Measurements from ENCODE around the gene VCL.

DNA sequence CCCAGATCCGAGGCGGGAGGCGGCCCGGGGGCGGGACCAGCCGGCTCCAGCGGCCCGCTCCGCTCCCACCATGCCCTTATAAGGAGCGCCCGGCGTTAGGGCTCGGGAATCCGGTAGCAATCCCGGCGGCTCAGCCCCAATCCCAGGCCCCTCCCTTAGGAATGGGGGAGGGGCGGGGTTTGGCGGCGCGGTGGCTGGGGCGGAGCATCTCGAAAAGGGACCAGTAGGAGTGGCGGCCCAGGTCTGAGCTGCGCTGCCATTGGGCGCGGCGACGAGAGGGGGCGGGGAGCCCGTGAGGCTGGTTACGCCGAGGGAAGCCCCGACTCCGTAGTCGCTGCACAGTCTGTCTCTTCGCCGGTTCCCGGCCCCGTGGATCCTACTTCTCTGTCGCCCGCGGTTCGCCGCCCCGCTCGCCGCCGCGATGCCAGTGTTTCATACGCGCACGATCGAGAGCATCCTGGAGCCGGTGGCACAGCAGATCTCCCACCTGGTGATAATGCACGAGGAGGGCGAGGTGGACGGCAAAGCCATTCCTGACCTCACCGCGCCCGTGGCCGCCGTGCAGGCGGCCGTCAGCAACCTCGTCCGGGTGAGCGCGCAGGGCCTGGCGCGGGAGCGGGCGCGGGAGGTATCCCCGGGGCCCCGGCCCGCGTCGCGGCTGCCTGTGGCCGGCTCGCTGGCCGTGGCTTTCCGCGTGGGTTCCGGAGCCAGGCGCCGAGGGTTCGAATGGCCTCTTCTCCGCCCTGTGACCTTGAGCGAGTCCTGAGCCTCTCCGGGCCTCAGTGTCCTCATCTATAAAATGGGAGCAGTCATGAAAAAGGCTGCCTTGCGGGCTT lies at the start of gene VCL:
- TF ChIP-seq CTCF (IDR thresholded peaks at IDR 0.05) (peak in 1 of 6 experiments; percentile 21), POLR2A (IDR thresholded peaks at IDR 0.05) (peak; percentile 97)
